ENCODE measurements around the gene SORBS2. TPM values are rescaled to one million over a fixed set of nuclear protein-coding genes. Genes with fewer than 3 reads are reported as not detected.

Gene SORBS2
- total RNA-seq, 1 experiment from 2014 or later: 8.4 TPM

DNA sequence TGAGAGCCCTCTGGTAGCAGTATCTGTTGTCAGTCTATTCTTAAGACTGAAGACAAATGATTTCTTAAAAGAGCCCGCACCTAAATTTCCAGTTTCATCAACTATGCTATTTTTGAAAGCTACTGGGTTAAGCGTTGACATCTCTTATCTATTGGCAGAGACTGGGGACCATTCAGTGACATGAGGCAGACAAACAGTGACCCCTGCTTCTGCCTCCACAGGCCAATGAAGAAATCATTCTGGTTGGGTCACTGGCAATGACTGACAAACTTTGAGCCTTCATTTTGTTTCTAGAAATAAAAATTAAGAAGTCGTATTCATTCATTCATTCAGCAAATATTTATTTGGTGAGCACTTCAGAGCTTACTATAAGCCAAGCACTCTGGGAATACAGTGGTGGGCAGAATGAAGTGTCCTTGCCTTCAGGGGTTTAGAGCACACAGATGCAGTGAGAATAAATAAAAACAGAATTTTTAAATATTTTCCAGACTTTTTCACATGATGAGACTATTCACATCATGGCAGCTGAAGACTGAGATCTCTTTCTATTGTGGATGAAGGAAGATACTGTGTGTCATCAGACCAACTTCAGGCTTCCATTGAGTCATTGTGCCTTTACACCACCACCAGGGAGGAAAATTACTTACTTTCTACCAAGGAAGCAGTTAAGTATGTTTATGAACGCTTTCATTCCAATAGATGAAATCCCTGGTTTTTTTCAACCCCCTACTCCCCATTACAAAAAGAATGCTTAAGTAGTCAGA, 36.0 kb downstream of the SORBS2 start:
- Histone ChIP-seq H3K36me3 (ENCODE audit: control insufficient read depth, insufficient read depth, low read length) (no peaks in the 10 kb centered on the region), H3K27ac (ENCODE audit: low read length) (no peak overlapping the region), H3K9me3 (ENCODE audit: control insufficient read depth, insufficient read depth, low read depth, low read length) (no peaks in the 10 kb centered on the region), H3K27me3 (ENCODE audit: control insufficient read depth, insufficient read depth, low read length) (no peaks in the 10 kb centered on the region), H3K4me1 (ENCODE audit: control insufficient read depth, insufficient read depth, low read length) (no peaks in the 10 kb centered on the region), H3K4me3 (ENCODE audit: low read depth in 2 of 2, low read length in 2 of 2) (no peak overlapping the region)
- ATAC-seq: no peak
- ChIA-PET CTCF (no interaction called here), POLR2A (no interaction called here)
- no TSS peak for BruUV-seq (replicated peaks)
- no peak for DNase-seq (ENCODE audit: low read depth, low spot score)
- intact Hi-C loops (cut with micrococcal nuclease; ENCODE audit: unreplicated experiment) (no loop called here), in situ Hi-C loops (cut with HindIII; ENCODE audit: low pct_unique_long_range_greater_than_20kb, low sequenced_read_pairs) (no loop called here)
- TF ChIP-seq TCF7L2 (IDR thresholded peaks at IDR 0.05; ENCODE audit: low read depth, low read length) (no peak), SIN3A (IDR thresholded peaks at IDR 0.05; ENCODE audit: borderline replicate concordance, insufficient read depth, low read depth, low read length) (no peak), POLR2AphosphoS5 (IDR thresholded peaks at IDR 0.05; ENCODE audit: low read depth, low read length) (no peak)
- TF ChIP-seq, protein P1, sequence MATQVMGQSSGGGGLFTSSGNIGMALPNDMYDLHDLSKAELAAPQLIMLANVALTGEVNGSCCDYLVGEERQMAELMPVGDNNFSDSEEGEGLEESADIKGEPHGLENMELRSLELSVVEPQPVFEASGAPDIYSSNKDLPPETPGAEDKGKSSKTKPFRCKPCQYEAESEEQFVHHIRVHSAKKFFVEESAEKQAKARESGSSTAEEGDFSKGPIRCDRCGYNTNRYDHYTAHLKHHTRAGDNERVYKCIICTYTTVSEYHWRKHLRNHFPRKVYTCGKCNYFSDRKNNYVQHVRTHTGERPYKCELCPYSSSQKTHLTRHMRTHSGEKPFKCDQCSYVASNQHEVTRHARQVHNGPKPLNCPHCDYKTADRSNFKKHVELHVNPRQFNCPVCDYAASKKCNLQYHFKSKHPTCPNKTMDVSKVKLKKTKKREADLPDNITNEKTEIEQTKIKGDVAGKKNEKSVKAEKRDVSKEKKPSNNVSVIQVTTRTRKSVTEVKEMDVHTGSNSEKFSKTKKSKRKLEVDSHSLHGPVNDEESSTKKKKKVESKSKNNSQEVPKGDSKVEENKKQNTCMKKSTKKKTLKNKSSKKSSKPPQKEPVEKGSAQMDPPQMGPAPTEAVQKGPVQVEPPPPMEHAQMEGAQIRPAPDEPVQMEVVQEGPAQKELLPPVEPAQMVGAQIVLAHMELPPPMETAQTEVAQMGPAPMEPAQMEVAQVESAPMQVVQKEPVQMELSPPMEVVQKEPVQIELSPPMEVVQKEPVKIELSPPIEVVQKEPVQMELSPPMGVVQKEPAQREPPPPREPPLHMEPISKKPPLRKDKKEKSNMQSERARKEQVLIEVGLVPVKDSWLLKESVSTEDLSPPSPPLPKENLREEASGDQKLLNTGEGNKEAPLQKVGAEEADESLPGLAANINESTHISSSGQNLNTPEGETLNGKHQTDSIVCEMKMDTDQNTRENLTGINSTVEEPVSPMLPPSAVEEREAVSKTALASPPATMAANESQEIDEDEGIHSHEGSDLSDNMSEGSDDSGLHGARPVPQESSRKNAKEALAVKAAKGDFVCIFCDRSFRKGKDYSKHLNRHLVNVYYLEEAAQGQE (IDR thresholded peaks at IDR 0.05; ENCODE audit: insufficient read depth in 1 of 2, low read depth in 2 of 2, low read length in 1 of 2): no peak
- TF ChIP-seq, protein P2, sequence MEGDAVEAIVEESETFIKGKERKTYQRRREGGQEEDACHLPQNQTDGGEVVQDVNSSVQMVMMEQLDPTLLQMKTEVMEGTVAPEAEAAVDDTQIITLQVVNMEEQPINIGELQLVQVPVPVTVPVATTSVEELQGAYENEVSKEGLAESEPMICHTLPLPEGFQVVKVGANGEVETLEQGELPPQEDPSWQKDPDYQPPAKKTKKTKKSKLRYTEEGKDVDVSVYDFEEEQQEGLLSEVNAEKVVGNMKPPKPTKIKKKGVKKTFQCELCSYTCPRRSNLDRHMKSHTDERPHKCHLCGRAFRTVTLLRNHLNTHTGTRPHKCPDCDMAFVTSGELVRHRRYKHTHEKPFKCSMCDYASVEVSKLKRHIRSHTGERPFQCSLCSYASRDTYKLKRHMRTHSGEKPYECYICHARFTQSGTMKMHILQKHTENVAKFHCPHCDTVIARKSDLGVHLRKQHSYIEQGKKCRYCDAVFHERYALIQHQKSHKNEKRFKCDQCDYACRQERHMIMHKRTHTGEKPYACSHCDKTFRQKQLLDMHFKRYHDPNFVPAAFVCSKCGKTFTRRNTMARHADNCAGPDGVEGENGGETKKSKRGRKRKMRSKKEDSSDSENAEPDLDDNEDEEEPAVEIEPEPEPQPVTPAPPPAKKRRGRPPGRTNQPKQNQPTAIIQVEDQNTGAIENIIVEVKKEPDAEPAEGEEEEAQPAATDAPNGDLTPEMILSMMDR (IDR thresholded peaks at IDR 0.05): no peak

DNA sequence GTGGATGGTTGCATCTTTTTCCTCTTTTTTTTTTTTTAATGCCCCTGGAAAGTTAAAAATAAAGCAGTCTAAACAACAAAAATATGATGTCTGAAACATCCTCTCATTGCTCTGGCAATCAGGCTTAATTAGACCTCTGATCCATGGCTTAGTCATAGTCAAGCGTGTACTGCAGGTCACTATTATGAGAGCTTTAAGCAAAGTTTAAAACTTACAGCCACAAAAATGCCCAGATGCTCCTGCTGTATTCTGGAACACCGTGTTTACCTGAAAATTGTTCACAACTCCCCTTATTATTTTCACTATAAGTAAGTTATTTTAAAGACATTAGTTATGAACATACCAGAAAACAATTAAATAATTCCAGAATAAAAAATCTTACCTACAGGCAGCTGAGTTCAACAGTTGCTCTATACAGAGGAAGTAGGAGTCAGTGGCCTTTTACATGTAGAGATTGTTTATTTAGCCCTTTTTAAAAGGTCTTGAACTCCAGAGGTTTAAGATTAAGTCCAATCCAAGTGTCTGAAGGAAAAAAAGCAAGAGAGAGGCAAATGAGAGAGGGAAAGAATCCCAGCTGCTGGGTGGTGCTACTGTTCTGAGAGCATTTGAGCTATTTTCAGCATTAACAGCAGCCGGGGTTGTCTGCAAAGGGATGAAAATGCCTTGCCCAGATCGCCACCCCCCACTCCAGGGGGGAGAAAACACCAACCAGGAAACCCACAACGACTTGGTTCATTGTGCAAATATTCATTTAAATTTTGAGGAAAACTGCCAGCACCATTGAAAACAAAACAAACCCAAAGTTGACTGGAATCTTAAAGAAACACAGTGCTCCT, 36.9 kb downstream of the SORBS2 start:
- CTCF ChIA-PET: no interaction called here
- Histone ChIP-seq H3K27me3 (ENCODE audit: control insufficient read depth, insufficient read depth, low read length) (no peaks in the 10 kb centered on the region), H3K36me3 (ENCODE audit: control insufficient read depth, insufficient read depth, low read length) (no peaks in the 10 kb centered on the region), H3K4me3 (ENCODE audit: low read depth in 2 of 2, low read length in 2 of 2) (no peak overlapping the region), H3K27ac (ENCODE audit: low read length) (no peak overlapping the region), H3K9me3 (ENCODE audit: control insufficient read depth, insufficient read depth, low read depth, low read length) (no peaks in the 10 kb centered on the region), H3K4me1 (ENCODE audit: control insufficient read depth, insufficient read depth, low read length) (no peaks in the 10 kb centered on the region)
- DNase-seq (ENCODE audit: low read depth, low spot score): no peak
- no peak for ATAC-seq
- in situ Hi-C loops (cut with HindIII; ENCODE audit: low pct_unique_long_range_greater_than_20kb, low sequenced_read_pairs): no loop called here
- POLR2A ChIA-PET: no interaction called here
- intact Hi-C loops (cut with micrococcal nuclease; ENCODE audit: unreplicated experiment): no loop called here
- no peak for TF ChIP-seq TCF7L2 (IDR thresholded peaks at IDR 0.05; ENCODE audit: low read depth, low read length)
- BruUV-seq (replicated peaks): no TSS peak
